NCI-H1436 treated with DMSO at 0.1 percent for 48 hours (cell line): ENCODE results near the gene CDC34.
A peak's percentile ranks its signal among the peaks of the same experiment; 100 is the strongest.

ENCODE experiments used
- DNase-seq: peaks from one replicate; lab custom pipeline; 2025; lab: John Stamatoyannopoulos, UW

The CDC34 gene

GRCh38 chr19:588741-589692 lies 57.5 kb downstream of the CDC34 start:
- peak; percentile 31 for DNase-seq

- no peak for DNase-seq
These were observed 58.3 kb downstream of the CDC34 start, which contains the start of gene HCN2 for GRCh38 chr19:589693-590395. Gene HCN2, plus strand, starts transcription at chr19:589881. Its CDS starts 65 bp downstream, at chr19:589946.

- no peak for DNase-seq
These were observed 58.8 kb downstream of the CDC34 start for GRCh38 chr19:590396-590745.

- no peak for DNase-seq
These were observed 59.2 kb downstream of the CDC34 start for GRCh38 chr19:590750-591098.

- no peak for DNase-seq
These were observed 59.8 kb downstream of the CDC34 start for GRCh38 chr19:591099-591958.
